Ovary (tissue), 9 donors: ENCODE results near the gene DNA2. TPM values are rescaled to one million over a fixed set of nuclear protein-coding genes. Genes with fewer than 3 reads are reported as not detected.
"Not testable (repeated sequence)": the region's sequence is repeated elsewhere in the genome, so short reads cannot be mapped to it uniquely, and the experiment has no call there.

Experiments used
- DNase-seq, 5 donors: peaks; one replicate each; pipeline ENCODE4 v3.0.0-alpha.2; 2019 to 2020
- H3K27ac ChIP-seq, 2 donors: fragments of 200-600 bp; one replicate each; pipeline versions ENCODE4 v1.5.1 to v1.8.0; 2019 to 2022
- H3K27me3 ChIP-seq: fragments of 200-600 bp; one replicate; pipeline ENCODE4 v1.8.0; 2022
- H3K36me3 ChIP-seq: fragments of 200-600 bp; sonication (generic); one replicate; pipeline ENCODE4 v1.5.1; 2019
- H3K4me1 ChIP-seq: one replicate; pipeline ENCODE4 v1.8.1; 2013; ENCODE audit warnings: mild to moderate bottlenecking, moderate library complexity; ENCODE audit not compliant: insufficient read depth
- H3K4me3 ChIP-seq: fragments of 200-600 bp; sonication (generic); one replicate; pipeline ENCODE4 v1.5.1; 2017
- H3K9me3 ChIP-seq, 2 donors: fragments of 200-600 bp in 1 of 2; sonication (generic) in 1 of 2; one replicate each; pipeline versions ENCODE4 v1.5.1 to v1.8.1; 2013 to 2019; ENCODE audit warnings: mild to moderate bottlenecking in 1 of 2, moderate library complexity in 1 of 2
- EP300 ChIP-seq: sonication (generic); formaldehyde crosslinking; IDR thresholded peaks from one replicate; pipeline ENCODE4 v1.6.1; 2017; ENCODE audit warnings: antibody characterized with exemption
- POLR2A ChIP-seq: fragments of 450-650 bp; IDR thresholded peaks from one replicate; pipeline ENCODE4 v1.6.1; 2017; ENCODE audit warnings: antibody characterized with exemption, mild to moderate bottlenecking, moderate library complexity
- WGBS, 3 donors: extraction: QIAGEN DNeasy Blood & Tissue Kit in 1 of 3; methylation state at CpG; one replicate each; pipeline versions ENCODE4 v1.1.5 to v1.1.7; 2013 to 2017; 5-methylcytosine and 5-hydroxymethylcytosine counted together
- intact Hi-C, 4 donors: fragments of 100-400 bp; cut with DNase I; formaldehyde crosslinking; loops; one replicate each; pipeline versions ENCODE4 v1.11.0 to v1.15.1; 2022 to 2023
- polyA plus RNA-seq, 2 donors: library from polyadenylated mRNA; stranded (reverse); fragments of 200-250 nt in 1 of 2; fragments of 350-450 nt in 1 of 2; fragmentation: Illumina TruSeq in 1 of 2; extraction: RNeasy Lipid Tissue Mini Kit (QIAGEN cat#74804) in 1 of 2; gene quantifications; one replicate each; pipeline ENCODE4 v1.2.3, GENCODE V29; 2013 to 2014
- total RNA-seq, 7 donors: library from RNA; depleted of rRNA in 2 of 7; stranded (reverse); fragments of >200 nt in 2 of 7; fragmentation: NEBNext Ultra II Directional in 3 of 7; extraction: Animal tissue kit (Norgen Biotek cat#: 25700) in 3 of 7; gene quantifications; one replicate each; pipeline versions ENCODE4 v1.1.0 to v1.2.4, GENCODE V29; 2016 to 2023
- TF ChIP-seq, protein P1 (sequence below), 3 donors: fragments of 450-650 bp in 2 of 3; fragments of 200-600 bp in 1 of 3; IDR thresholded peaks; one replicate each; pipeline versions ENCODE4 v1.5.1 to v1.8.0; 2016 to 2022; ENCODE audit warnings: antibody characterized with exemption in 3 of 3, mild to moderate bottlenecking in 1 of 3
- donor health status: DM: no; HTN: no; CAD: no; lungs with moderate emphysema.
- donor health status: DM: no; HTN: no; CAD: no.
- donor health status: Bipolar disorder and iron deficiency.
- donor health status: DM: yes; HTN: yes; CAD: no.
- donor health status: DM: no; HTN: no; CAD: no.
- donor health status: DM: yes; HTN: yes; CAD: no.

The DNA2 gene
- total and polyA plus RNA-seq, 9 donors, result 1.0 to 3.8 (median 3.2) TPM

DNA sequence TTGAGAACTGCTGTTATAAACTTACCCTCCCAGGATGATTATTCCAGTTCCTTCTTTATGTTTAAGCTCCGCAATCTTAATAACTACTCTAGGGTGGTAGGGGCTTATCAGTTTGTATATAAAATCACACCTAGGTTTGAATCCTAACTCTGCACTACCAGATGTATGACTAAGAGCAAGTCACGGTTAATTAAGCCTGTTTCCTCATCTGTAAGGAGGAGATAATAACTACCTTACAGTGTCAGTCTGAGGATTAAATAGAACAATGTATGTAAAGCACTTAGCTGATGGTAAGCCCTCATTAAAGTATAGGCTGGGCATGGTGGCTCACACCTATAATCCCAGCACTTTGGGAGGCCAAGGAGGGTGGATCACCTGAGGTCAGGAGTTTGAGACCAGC, 9.2 kb downstream of the DNA2 start:
- Histone ChIP-seq H3K9me3 (no peaks in the 10 kb centered on the region), H3K4me3 (no peak overlapping the region), H3K27ac (no peak overlapping the region), H3K27me3 (no peaks in the 10 kb centered on the region), H3K4me1 (no peaks in the 10 kb centered on the region), H3K36me3 (no peaks in the 10 kb centered on the region)
- no peak for DNase-seq
- intact Hi-C loops, result no loop called here
- TF ChIP-seq, protein P1, sequence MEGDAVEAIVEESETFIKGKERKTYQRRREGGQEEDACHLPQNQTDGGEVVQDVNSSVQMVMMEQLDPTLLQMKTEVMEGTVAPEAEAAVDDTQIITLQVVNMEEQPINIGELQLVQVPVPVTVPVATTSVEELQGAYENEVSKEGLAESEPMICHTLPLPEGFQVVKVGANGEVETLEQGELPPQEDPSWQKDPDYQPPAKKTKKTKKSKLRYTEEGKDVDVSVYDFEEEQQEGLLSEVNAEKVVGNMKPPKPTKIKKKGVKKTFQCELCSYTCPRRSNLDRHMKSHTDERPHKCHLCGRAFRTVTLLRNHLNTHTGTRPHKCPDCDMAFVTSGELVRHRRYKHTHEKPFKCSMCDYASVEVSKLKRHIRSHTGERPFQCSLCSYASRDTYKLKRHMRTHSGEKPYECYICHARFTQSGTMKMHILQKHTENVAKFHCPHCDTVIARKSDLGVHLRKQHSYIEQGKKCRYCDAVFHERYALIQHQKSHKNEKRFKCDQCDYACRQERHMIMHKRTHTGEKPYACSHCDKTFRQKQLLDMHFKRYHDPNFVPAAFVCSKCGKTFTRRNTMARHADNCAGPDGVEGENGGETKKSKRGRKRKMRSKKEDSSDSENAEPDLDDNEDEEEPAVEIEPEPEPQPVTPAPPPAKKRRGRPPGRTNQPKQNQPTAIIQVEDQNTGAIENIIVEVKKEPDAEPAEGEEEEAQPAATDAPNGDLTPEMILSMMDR (IDR thresholded peaks at IDR 0.05), result no peak
- TF ChIP-seq EP300 (no peak), POLR2A (no peak)
- WGBS, 3 donors, result 89 to 97% (median 93%) methylated on average over 2 of the region's 2 CpGs

DNA sequence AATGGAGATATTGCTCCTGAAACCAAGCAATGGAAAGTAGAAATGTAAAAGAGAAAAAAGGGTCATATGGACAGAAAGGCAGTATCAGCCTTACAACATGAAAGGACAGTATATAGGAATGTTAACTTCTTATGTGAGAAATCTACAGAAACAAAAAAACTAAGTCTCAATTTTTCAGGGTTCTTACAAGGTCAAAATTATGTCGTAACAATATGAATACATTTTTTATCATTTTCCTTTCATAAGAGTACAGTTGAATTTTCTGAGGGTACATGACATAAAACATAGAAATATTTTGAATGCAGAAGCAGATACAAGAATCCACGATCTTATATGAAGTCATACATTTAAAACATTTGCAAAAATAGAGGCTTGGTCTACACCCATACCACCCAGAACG, 10.7 kb downstream of the DNA2 start:
- Histone ChIP-seq H3K27me3 (no peaks in the 10 kb centered on the region), H3K36me3 (no peaks in the 10 kb centered on the region), H3K4me3 (no peak overlapping the region), H3K4me1 (no peaks in the 10 kb centered on the region), H3K27ac (no peak overlapping the region), H3K9me3 (no peaks in the 10 kb centered on the region)
- 93 to 95% (median 94%) methylated on average over 3 of the region's 3 CpGs for WGBS, 3 donors
- DNase-seq, result no peak
- intact Hi-C loops, result no loop called here
- no peak for TF ChIP-seq EP300
- TF ChIP-seq, protein P1 (IDR thresholded peaks at IDR 0.05), result no peak
- TF ChIP-seq POLR2A, result no peak

DNA sequence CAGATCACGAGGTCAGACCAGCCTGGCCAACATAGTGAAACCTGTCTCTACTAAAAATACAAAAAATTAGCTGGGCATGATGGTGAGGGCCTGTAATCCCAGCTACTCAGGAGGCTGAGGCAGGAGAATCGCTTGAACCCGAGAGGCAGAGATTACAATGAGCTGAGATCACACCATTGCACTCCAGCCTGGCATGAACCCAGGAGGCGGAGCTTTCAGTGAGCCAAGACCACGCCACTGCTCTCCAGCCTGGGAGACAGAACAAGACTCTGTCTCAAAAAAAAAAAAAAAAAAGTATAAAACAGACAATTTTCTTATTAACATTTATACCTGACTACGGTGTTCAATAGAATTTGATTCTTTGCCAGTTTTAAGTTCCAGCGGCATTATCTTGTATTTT, 22.1 kb downstream of the DNA2 start:
- peak in 3 of 5 donors; percentile 23 to 45 (median 35) for DNase-seq
- H3K36me3 ChIP-seq, intact Hi-C loops, H3K9me3 ChIP-seq, H3K27me3 ChIP-seq, H3K4me3 ChIP-seq, H3K4me1 ChIP-seq, H3K27ac ChIP-seq: not testable (repeated sequence)
- WGBS, 3 donors, result 60 to 72% (median 71%) methylated on average over 7 of the region's 7 CpGs

DNA sequence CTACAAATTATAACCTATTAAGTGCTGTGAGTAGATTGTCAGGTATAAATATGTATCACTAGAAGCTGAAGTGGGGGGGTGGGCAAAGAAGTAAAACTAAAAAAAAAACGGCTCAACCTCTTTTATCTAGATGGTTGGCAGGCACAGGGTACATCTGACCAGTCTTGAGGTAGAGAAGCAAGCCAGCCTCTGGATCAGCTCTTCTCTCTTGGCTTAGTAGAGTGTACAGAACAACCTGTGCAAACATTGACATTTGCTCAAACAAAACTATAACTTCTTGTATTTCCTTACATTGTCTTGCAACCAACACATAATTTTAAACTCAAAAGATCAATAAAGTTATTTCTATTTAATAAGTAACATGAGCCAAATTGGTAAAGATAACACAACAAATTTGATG, 25.6 kb downstream of the DNA2 start:
- WGBS, 3 donors, result 81% methylated on average over 1 of the region's 1 CpG
- TF ChIP-seq EP300, result no peak
- TF ChIP-seq, protein P1 (IDR thresholded peaks at IDR 0.05), result no peak
- TF ChIP-seq POLR2A, result no peak
- H3K9me3 ChIP-seq, result no peaks in the 10 kb centered on the region
- no peak overlapping the region for H3K27ac ChIP-seq
- no peak overlapping the region for H3K4me3 ChIP-seq
- H3K4me1 ChIP-seq, result no peaks in the 10 kb centered on the region
- intact Hi-C loops, result no loop called here
- H3K36me3 ChIP-seq, result no peaks in the 10 kb centered on the region
- H3K27me3 ChIP-seq, result no peaks in the 10 kb centered on the region
- no peak for DNase-seq

DNA sequence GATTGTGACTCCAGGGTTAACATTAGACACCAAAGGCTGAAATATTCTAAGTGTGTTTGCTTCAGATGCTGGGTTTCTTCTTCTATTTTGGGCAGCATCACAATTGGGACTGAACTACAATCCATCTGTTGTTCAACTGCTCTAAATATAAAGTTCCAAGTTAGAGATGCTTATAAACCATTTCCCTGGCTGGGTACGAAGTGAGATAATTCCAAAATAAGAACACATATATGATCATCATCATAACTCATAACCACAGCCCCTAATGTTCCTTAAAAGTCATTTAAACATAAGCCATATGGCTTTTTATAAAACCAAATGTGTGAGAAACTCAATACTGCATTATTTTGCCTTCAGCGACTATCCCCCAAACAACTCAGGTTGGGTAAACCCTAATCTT, 28.8 kb downstream of the DNA2 start:
- no peak for DNase-seq
- Histone ChIP-seq H3K4me1 (no peaks in the 10 kb centered on the region), H3K27ac (no peak overlapping the region), H3K4me3 (no peak overlapping the region), H3K36me3 (no peaks in the 10 kb centered on the region), H3K27me3 (no peaks in the 10 kb centered on the region), H3K9me3 (no peaks in the 10 kb centered on the region)
- TF ChIP-seq POLR2A (no peak), EP300 (no peak)
- TF ChIP-seq, protein P1 (IDR thresholded peaks at IDR 0.05), result no peak
- 91 to 96% (median 91%) methylated on average over 2 of the region's 2 CpGs for WGBS, 3 donors
- intact Hi-C loops, result no loop called here
